ENCODE data around the gene NIP7.

The NIP7 gene

GRCh38 chr16:69318911-69319289, 20.7 kb upstream of the NIP7 start:
- DNase-seq (ENCODE audit: low spot score) = no peak

- no peak for DNase-seq (ENCODE audit: low spot score)
These were observed 20.2 kb upstream of the NIP7 start for GRCh38 chr16:69319381-69319780.

GRCh38 chr16:69319826-69320739, 19.5 kb upstream of the NIP7 start:
- DNase-seq (ENCODE audit: low spot score) = no peak

GRCh38 chr16:69320740-69321073, 18.9 kb upstream of the NIP7 start:
- no peak for DNase-seq (ENCODE audit: low spot score)

GRCh38 chr16:69321080-69321479, 18.5 kb upstream of the NIP7 start:
- DNase-seq (ENCODE audit: low spot score) = no peak

GRCh38 chr16:69322343-69322742, 17.2 kb upstream of the NIP7 start:
- no peak for DNase-seq (ENCODE audit: low spot score)

GRCh38 chr16:69323415-69323814, 16.2 kb upstream of the NIP7 start:
- DNase-seq (ENCODE audit: low spot score) = no peak

GRCh38 chr16:69324013-69324531, 15.5 kb upstream of the NIP7 start:
- no peak for DNase-seq (ENCODE audit: low spot score)

GRCh38 chr16:69324585-69325253, 14.9 kb upstream of the NIP7 start:
- DNase-seq (ENCODE audit: low spot score) = no peak

GRCh38 chr16:69325784-69326171, 13.8 kb upstream of the NIP7 start:
- DNase-seq (ENCODE audit: low spot score) = no peak

- peak; percentile 83 for DNase-seq (ENCODE audit: low spot score)
These were observed 13.2 kb upstream of the NIP7 start for GRCh38 chr16:69326172-69326873.

GRCh38 chr16:69327585-69328310, 11.8 kb upstream of the NIP7 start:
- DNase-seq (ENCODE audit: low spot score) = no peak

- no peak for DNase-seq (ENCODE audit: low spot score)
These were observed 10.7 kb upstream of the NIP7 start for GRCh38 chr16:69328854-69329316.

GRCh38 chr16:69329369-69330285, 9.9 kb upstream of the NIP7 start:
- no peak for DNase-seq (ENCODE audit: low spot score)

- DNase-seq (ENCODE audit: low spot score) = peak; percentile 99
These were observed 9.1 kb upstream of the NIP7 start, which contains the start of gene PDF for GRCh38 chr16:69330286-69331109. PDF (minus strand) TSS chr16:69330588; CDS start chr16:69330570, 18 bp downstream.

- DNase-seq (ENCODE audit: low spot score) = no peak
These were observed 4.9 kb upstream of the NIP7 start for GRCh38 chr16:69334696-69335095.

GRCh38 chr16:69338557-69339288, 849 bp upstream of the NIP7 start:
- no peak for DNase-seq (ENCODE audit: low spot score)

- DNase-seq (ENCODE audit: low spot score) = no peak
These were observed 598 bp downstream of the NIP7 start for GRCh38 chr16:69340095-69340644.

GRCh38 chr16:69344171-69344570, 4.6 kb downstream of the NIP7 start:
- no peak for DNase-seq (ENCODE audit: low spot score)

Measured in HuH-7 (cell line).